Measurements from ENCODE around the gene EVI2B. TPM values are rescaled to one million over a fixed set of nuclear protein-coding genes. Genes with fewer than 3 reads are reported as not detected.

Gene EVI2B
- total RNA-seq, 1 experiment from 2014 or later, result not detected

DNA sequence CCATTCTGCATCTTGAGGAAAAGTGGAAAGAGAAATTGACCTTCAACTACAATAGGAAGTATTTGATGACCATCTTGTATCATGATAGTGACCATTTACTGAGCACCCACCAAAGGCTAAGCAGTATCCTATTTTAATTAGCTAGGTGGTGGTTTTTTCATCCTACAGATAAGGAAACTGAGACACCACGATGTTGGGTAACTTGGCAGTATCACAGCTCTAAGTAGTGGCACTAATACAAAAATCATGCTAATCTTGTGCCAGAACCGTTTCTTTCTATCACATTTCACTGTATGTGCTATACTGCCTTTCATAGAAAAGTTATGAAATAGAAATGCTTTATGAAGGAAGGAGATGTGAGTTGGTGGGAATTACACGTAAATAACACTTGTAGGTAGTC, 2.3 kb downstream of the EVI2B start:
- Histone ChIP-seq H3K27me3 (ENCODE audit: insufficient read depth, low read depth) (no peaks in the 10 kb centered on the region), H3K9me2 (ENCODE audit: insufficient read depth) (no peaks in the 10 kb centered on the region), H3K4me2 (no peak overlapping the region), H3K79me2 (ENCODE audit: low read depth) (no peaks in the 10 kb centered on the region), H3K9me3 (ENCODE audit: insufficient read depth, low read depth) (no peaks in the 10 kb centered on the region), H3F3A (ENCODE audit: insufficient read depth, low read depth) (peaks cover 24% of the 10 kb centered on the region), H3K4me1 (replicated peaks; ENCODE audit: insufficient read depth) (peaks cover 34% of the 10 kb centered on the region), H2AFZ (no peak overlapping the region), H3K36me3 (ENCODE audit: low read depth) (no peaks in the 10 kb centered on the region), H3K27ac (no peak overlapping the region), H3K4me3 (no peak overlapping the region), H4K20me1 (ENCODE audit: insufficient read depth) (no peaks in the 10 kb centered on the region)
- TF ChIP-seq, protein P1, sequence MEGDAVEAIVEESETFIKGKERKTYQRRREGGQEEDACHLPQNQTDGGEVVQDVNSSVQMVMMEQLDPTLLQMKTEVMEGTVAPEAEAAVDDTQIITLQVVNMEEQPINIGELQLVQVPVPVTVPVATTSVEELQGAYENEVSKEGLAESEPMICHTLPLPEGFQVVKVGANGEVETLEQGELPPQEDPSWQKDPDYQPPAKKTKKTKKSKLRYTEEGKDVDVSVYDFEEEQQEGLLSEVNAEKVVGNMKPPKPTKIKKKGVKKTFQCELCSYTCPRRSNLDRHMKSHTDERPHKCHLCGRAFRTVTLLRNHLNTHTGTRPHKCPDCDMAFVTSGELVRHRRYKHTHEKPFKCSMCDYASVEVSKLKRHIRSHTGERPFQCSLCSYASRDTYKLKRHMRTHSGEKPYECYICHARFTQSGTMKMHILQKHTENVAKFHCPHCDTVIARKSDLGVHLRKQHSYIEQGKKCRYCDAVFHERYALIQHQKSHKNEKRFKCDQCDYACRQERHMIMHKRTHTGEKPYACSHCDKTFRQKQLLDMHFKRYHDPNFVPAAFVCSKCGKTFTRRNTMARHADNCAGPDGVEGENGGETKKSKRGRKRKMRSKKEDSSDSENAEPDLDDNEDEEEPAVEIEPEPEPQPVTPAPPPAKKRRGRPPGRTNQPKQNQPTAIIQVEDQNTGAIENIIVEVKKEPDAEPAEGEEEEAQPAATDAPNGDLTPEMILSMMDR (conservative IDR thresholded peaks at IDR 0.05), result no peak
- no peak for TF ChIP-seq EZH2 (IDR thresholded peaks at IDR 0.05; ENCODE audit: low read depth)
- POLR2A ChIA-PET (ENCODE audit: unreplicated experiment), result no interaction called here
- BruUV-seq (replicated peaks), result no TSS peak
- CTCF ChIA-PET, result no interaction called here
- intact Hi-C loops (cut with micrococcal nuclease; ENCODE audit: unreplicated experiment), result no loop called here
- DNase-seq, result no peak

DNA sequence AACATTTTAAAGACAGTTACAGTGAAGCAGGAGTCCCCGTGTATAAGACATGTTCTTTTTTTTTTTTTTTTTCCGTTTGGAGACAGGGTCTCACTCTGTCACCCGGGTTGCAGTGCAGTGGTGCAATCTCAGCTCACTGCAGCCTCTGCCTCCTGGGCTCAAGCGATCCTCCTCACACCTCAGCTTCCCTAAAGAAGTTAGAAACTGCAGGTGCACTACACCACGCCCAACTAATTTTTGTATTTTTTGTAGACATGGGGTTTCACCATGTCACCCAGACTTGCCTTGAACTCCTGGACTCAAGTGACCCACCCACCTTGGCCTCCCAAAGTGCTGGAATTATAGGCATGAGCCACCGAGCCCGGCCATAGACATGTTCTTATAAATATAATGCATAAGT, 3.0 kb downstream of the EVI2B start:
- Histone ChIP-seq H3K79me2 (ENCODE audit: low read depth) (no peaks in the 10 kb centered on the region), H3K9me3 (ENCODE audit: insufficient read depth, low read depth) (no peaks in the 10 kb centered on the region), H3K4me2 (no peak overlapping the region), H4K20me1 (ENCODE audit: insufficient read depth) (no peaks in the 10 kb centered on the region), H3K27ac (no peak overlapping the region), H3K36me3 (ENCODE audit: low read depth) (no peaks in the 10 kb centered on the region), H3F3A (ENCODE audit: insufficient read depth, low read depth) (peaks cover 24% of the 10 kb centered on the region), H3K4me3 (no peak overlapping the region), H3K27me3 (ENCODE audit: insufficient read depth, low read depth) (no peaks in the 10 kb centered on the region), H3K9me2 (ENCODE audit: insufficient read depth) (no peaks in the 10 kb centered on the region), H2AFZ (no peak overlapping the region), H3K4me1 (replicated peaks; ENCODE audit: insufficient read depth) (peaks cover 34% of the 10 kb centered on the region)
- no TSS peak for BruUV-seq (replicated peaks)
- ChIA-PET CTCF (no interaction called here), POLR2A (ENCODE audit: unreplicated experiment) (no interaction called here)
- no peak for DNase-seq
- TF ChIP-seq EZH2 (IDR thresholded peaks at IDR 0.05; ENCODE audit: low read depth), result no peak
- TF ChIP-seq, protein P1 (conservative IDR thresholded peaks at IDR 0.05), result no peak
- intact Hi-C loops (cut with micrococcal nuclease; ENCODE audit: unreplicated experiment), result no loop called here

DNA sequence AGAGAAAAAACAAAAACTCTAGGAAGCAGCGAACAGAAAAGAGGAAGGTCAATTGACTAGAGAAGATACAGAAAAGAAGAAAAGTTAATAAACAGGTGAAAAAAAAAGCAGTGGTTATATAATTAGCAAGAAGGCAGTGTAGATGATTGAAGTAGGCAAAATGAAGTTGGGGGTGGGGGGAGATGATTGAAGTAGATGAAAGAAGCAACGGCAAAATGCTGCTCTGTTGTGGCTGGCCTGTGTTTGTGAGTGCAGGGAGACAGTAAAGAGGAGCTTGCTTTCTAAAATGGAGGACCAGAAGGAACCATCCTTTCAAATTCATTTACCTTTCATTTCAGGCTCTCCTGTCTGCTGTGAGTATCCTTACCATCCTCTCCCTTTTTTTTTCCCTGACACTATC, 3.6 kb downstream of the EVI2B start:
- no peaks in the 10 kb centered on the region for H3K79me2 ChIP-seq (ENCODE audit: low read depth)
- CTCF ChIA-PET, result no interaction called here
- no peak overlapping the region for H3K27ac ChIP-seq
- TF ChIP-seq, protein P1 (conservative IDR thresholded peaks at IDR 0.05), result no peak
- TF ChIP-seq EZH2 (IDR thresholded peaks at IDR 0.05; ENCODE audit: low read depth), result no peak
- no peaks in the 10 kb centered on the region for H3K9me3 ChIP-seq (ENCODE audit: insufficient read depth, low read depth)
- H3K4me2 ChIP-seq, result no peak overlapping the region
- no peaks in the 10 kb centered on the region for H3K27me3 ChIP-seq (ENCODE audit: insufficient read depth, low read depth)
- H2AFZ ChIP-seq, result no peak overlapping the region
- no peaks in the 10 kb centered on the region for H4K20me1 ChIP-seq (ENCODE audit: insufficient read depth)
- POLR2A ChIA-PET (ENCODE audit: unreplicated experiment), result interaction anchor here (0.5 kb wide), 1 partner anchor 216 kb away, joined by 4 read pairs; the partner anchor contains the start of gene NF1
- intact Hi-C loops (cut with micrococcal nuclease; ENCODE audit: unreplicated experiment), result no loop called here
- DNase-seq, result no peak
- H3K4me3 ChIP-seq, result no peak overlapping the region
- no peaks in the 10 kb centered on the region for H3K9me2 ChIP-seq (ENCODE audit: insufficient read depth)
- H3K36me3 ChIP-seq (ENCODE audit: low read depth), result no peaks in the 10 kb centered on the region
- peaks cover 34% of the 10 kb centered on the region for H3K4me1 ChIP-seq (replicated peaks; ENCODE audit: insufficient read depth)
- no TSS peak for BruUV-seq (replicated peaks)
- peaks cover 24% of the 10 kb centered on the region for H3F3A ChIP-seq (ENCODE audit: insufficient read depth, low read depth)

All from PC-9 (cell line).